Karpas-422 (cell line): ENCODE data around the gene CHIT1. TPM values are rescaled to one million over a fixed set of nuclear protein-coding genes. Genes with fewer than 3 reads are reported as not detected.

Source experiments
- DNase-seq: peaks from one replicate; pipeline ENCODE4 v3.0.0-alpha.2; 2015
- H2AFZ ChIP-seq: fragments of 200-600 bp; sonication (generic); 2 replicates; pipeline ENCODE4 v1.6.1; 2014; ENCODE audit warnings: antibody characterized with exemption, low read length, mixed read lengths
- H3K27ac ChIP-seq: fragments of 200-600 bp; sonication (generic); 2 replicates; pipeline ENCODE4 v1.5.1; 2014; ENCODE audit warnings: mild to moderate bottlenecking, low read length, moderate library complexity
- H3K27me3 ChIP-seq: fragments of 200-600 bp; sonication (generic); 2 replicates; pipeline ENCODE4 v1.6.1; 2014; ENCODE audit warnings: low read length, mixed read lengths
- H3K36me3 ChIP-seq: fragments of 200-600 bp; sonication (generic); 2 replicates; pipeline ENCODE4 v1.6.1; 2014; ENCODE audit warnings: low read length, mixed read lengths; ENCODE audit not compliant: insufficient read depth
- H3K4me1 ChIP-seq: fragments of 200-600 bp; sonication (generic); 2 replicates; pipeline ENCODE4 v1.6.1; 2014; ENCODE audit warnings: mild to moderate bottlenecking, low read length, mixed read lengths
- H3K4me2 ChIP-seq: fragments of 200-600 bp; sonication (generic); 2 replicates; pipeline ENCODE4 v1.6.1; 2014; ENCODE audit warnings: low read length, low read depth, mild to moderate bottlenecking; ENCODE audit not compliant: poor library complexity, severe bottlenecking
- H3K4me3 ChIP-seq: fragments of 200-600 bp; sonication (generic); 2 replicates; pipeline ENCODE4 v1.5.1; 2014; ENCODE audit warnings: mild to moderate bottlenecking, antibody characterized with exemption, low read length, mixed read lengths
- H3K79me2 ChIP-seq: fragments of 200-600 bp; sonication (generic); 2 replicates; pipeline ENCODE4 v1.6.1; 2014; ENCODE audit warnings: mild to moderate bottlenecking, low read length, mixed read lengths
- H3K9ac ChIP-seq: fragments of 200-600 bp; sonication (generic); 2 replicates; pipeline ENCODE4 v1.6.0; 2014; ENCODE audit warnings: low read length
- H3K9me2 ChIP-seq: fragments of 200-600 bp; sonication (generic), shearing (Covaris generic); replicated peaks from 2 replicates; pipeline ENCODE4 v1.6.0; 2014; ENCODE audit warnings: mild to moderate bottlenecking, low read length, moderate library complexity; ENCODE audit not compliant: insufficient read depth
- H3K9me3 ChIP-seq: fragments of 300-700, 200-600 bp; sonication (generic); 2 replicates; pipeline ENCODE4 v1.6.1; 2014; ENCODE audit warnings: low read length, mixed read lengths
- H4K20me1 ChIP-seq: fragments of 200-600 bp; sonication (generic); 2 replicates; pipeline ENCODE4 v1.6.1; 2014; ENCODE audit warnings: mild to moderate bottlenecking, antibody characterized with exemption, low read length, low read depth; ENCODE audit not compliant: insufficient read depth
- total RNA-seq: library from RNA; depleted of rRNA; stranded (reverse); fragments of >200 nt; shearing (Covaris generic); gene quantifications from 2 replicates; pipeline ENCODE4 v1.2.3, GENCODE V29; 2014; ENCODE audit warnings: low replicate concordance; rRNA removed

The CHIT1 gene
- 0.89 and 15.2 TPM in 2 replicates for total RNA-seq

GRCh38 chr1:203229471-203230135 lies at the start of gene CHIT1:
Gene CHIT1, minus strand, starts transcription at chr1:203229673. Its CDS starts 37 bp downstream, at chr1:203229636.
- H3K9me3 ChIP-seq = peaks cover 4% of the 10 kb centered on the region; the same call in 1 of the 2 replicates
- H3K27ac ChIP-seq = no peak within 1 kb of the TSS
- no peaks in the 10 kb centered on the region for H3K36me3 ChIP-seq
- H3K27me3 ChIP-seq = no peaks in the 10 kb centered on the region; the same call in 1 of the 2 replicates
- H3K9me2 ChIP-seq = no peaks in the 10 kb centered on the region
- DNase-seq = no peak
- H2AFZ ChIP-seq = no peak within 1 kb of the TSS
- H3K4me2 ChIP-seq = no peak within 1 kb of the TSS
- H4K20me1 ChIP-seq = no peaks in the 10 kb centered on the region
- H3K4me1 ChIP-seq = no peaks in the 10 kb centered on the region
- H3K4me3 ChIP-seq = no peak within 1 kb of the TSS
- H3K79me2 ChIP-seq = no peaks in the 10 kb centered on the region
- H3K9ac ChIP-seq = no peak within 1 kb of the TSS

DNA sequence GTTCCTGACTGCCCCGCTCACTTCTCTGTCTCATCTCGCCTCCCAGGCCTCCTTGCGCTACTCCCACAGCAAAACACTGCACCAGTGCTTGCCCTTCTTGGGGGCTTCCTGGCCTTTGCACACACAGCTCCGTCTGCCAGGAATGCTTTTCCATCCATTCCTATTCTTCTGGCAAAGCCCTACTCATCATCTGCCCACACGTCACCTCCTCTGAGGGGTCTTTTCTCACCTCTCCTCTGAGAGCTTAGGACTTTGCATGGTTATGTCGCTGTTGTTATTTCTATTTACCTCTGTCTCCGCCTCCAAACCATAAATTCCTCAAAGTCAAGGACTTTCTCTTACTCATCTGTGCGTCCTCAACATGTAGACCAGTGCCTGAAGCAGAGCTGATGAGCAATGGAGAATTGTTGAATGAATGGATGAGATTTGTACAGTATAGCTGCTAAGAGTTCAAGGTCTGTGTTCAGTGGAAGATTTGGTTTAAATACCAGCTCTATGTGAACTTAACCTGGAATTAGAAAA lies 49.5 kb upstream of the CHIT1 start:
- no peak for DNase-seq
- peaks cover 73% of the 10 kb centered on the region for H3K4me1 ChIP-seq
- H3K4me3 ChIP-seq = no peak overlapping the region
- H3K27me3 ChIP-seq = no peaks in the 10 kb centered on the region
- H3K9ac ChIP-seq = peak overlapping the region; percentile 53; the same call in 1 of the 2 replicates
- no peak overlapping the region for H3K27ac ChIP-seq
- H3K79me2 ChIP-seq = no peaks in the 10 kb centered on the region
- peak overlapping the region; percentile 51 for H3K4me2 ChIP-seq
- no peaks in the 10 kb centered on the region for H3K9me3 ChIP-seq
- H2AFZ ChIP-seq = no peak overlapping the region
- no peaks in the 10 kb centered on the region for H3K36me3 ChIP-seq
- no peaks in the 10 kb centered on the region for H3K9me2 ChIP-seq
- no peaks in the 10 kb centered on the region for H4K20me1 ChIP-seq

GRCh38 chr1:203278082-203278884 lies 48.8 kb upstream of the CHIT1 start:
- DNase-seq = peak; percentile 69
- Histone ChIP-seq H3K9ac (peak overlapping the region; percentile 53), H3K9me2 (no peaks in the 10 kb centered on the region), H3K4me2 (peak overlapping the region; percentile 51), H3K4me3 (peak overlapping the region; percentile 3; the same call in 1 of the 2 replicates), H4K20me1 (no peaks in the 10 kb centered on the region), H3K79me2 (no peaks in the 10 kb centered on the region), H3K27ac (peak overlapping the region; percentile 15; the same call in 1 of the 2 replicates), H2AFZ (peak overlapping the region; percentile 67; the same call in 1 of the 2 replicates), H3K27me3 (no peaks in the 10 kb centered on the region), H3K9me3 (no peaks in the 10 kb centered on the region), H3K4me1 (peaks cover 73% of the 10 kb centered on the region), H3K36me3 (no peaks in the 10 kb centered on the region)

DNA sequence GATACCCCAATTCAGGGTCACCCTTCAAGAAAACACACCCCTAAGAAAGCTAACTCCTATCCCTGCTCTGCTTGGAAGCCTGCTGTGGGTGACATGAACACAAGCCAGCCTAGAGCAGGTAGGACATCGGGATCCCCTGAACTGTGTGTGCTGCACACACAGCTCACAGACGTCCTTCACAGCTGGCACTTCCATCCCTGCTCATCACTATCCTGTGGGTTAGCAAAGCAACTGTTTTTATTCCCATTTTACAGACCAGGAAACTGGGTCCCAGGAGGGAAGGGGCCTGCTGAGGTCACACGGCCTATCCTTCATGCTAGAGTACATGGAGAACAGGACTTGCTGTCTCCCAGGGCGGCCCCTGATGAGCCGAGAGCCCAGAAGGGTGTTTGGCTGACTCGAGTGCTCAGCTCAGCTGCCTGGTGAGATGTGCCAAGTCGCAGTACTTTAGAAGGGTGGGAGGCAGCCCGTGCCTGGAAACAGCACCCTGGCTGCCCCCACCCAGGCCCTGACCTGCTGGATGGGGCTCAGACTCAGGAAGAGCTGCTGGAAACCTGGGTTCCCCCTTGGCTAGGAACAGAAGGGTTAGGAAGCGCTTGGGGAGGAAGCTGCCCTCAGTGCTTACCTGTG lies 47.6 kb upstream of the CHIT1 start:
- H3K27ac ChIP-seq = no peak overlapping the region
- peak overlapping the region; percentile 65; the same call in 1 of the 2 replicates for H2AFZ ChIP-seq
- H3K4me1 ChIP-seq = peaks cover 73% of the 10 kb centered on the region
- no peaks in the 10 kb centered on the region for H3K9me2 ChIP-seq
- H4K20me1 ChIP-seq = no peaks in the 10 kb centered on the region
- no peaks in the 10 kb centered on the region for H3K36me3 ChIP-seq
- no peak overlapping the region for H3K4me3 ChIP-seq
- H3K27me3 ChIP-seq = no peaks in the 10 kb centered on the region
- H3K79me2 ChIP-seq = no peaks in the 10 kb centered on the region
- DNase-seq = peak; percentile 40
- no peaks in the 10 kb centered on the region for H3K9me3 ChIP-seq
- H3K9ac ChIP-seq = peak overlapping the region; percentile 44
- peak overlapping the region; percentile 20 for H3K4me2 ChIP-seq

- Histone ChIP-seq H3K4me3 (no peak overlapping the region), H3K4me1 (peaks cover 73% of the 10 kb centered on the region), H3K9me2 (no peaks in the 10 kb centered on the region), H3K27me3 (no peaks in the 10 kb centered on the region), H3K9me3 (no peaks in the 10 kb centered on the region), H3K9ac (peak overlapping the region; percentile 44; the same call in 1 of the 2 replicates), H3K4me2 (no peak overlapping the region), H3K36me3 (no peaks in the 10 kb centered on the region), H2AFZ (no peak overlapping the region), H4K20me1 (no peaks in the 10 kb centered on the region), H3K79me2 (no peaks in the 10 kb centered on the region), H3K27ac (no peak overlapping the region)
- DNase-seq = peak; percentile 32
Observed at GRCh38 chr1:203276408-203276807, 46.9 kb upstream of the CHIT1 start.

- Histone ChIP-seq H4K20me1 (no peaks in the 10 kb centered on the region), H3K4me1 (peaks cover 73% of the 10 kb centered on the region), H3K9me3 (no peaks in the 10 kb centered on the region), H3K36me3 (no peaks in the 10 kb centered on the region), H2AFZ (no peak overlapping the region), H3K27me3 (no peaks in the 10 kb centered on the region), H3K27ac (no peak overlapping the region), H3K79me2 (no peaks in the 10 kb centered on the region), H3K4me2 (no peak overlapping the region), H3K4me3 (no peak overlapping the region), H3K9ac (no peak overlapping the region), H3K9me2 (no peaks in the 10 kb centered on the region)
- DNase-seq = no peak
Observed at GRCh38 chr1:203275656-203276272, 46.3 kb upstream of the CHIT1 start.

DNA sequence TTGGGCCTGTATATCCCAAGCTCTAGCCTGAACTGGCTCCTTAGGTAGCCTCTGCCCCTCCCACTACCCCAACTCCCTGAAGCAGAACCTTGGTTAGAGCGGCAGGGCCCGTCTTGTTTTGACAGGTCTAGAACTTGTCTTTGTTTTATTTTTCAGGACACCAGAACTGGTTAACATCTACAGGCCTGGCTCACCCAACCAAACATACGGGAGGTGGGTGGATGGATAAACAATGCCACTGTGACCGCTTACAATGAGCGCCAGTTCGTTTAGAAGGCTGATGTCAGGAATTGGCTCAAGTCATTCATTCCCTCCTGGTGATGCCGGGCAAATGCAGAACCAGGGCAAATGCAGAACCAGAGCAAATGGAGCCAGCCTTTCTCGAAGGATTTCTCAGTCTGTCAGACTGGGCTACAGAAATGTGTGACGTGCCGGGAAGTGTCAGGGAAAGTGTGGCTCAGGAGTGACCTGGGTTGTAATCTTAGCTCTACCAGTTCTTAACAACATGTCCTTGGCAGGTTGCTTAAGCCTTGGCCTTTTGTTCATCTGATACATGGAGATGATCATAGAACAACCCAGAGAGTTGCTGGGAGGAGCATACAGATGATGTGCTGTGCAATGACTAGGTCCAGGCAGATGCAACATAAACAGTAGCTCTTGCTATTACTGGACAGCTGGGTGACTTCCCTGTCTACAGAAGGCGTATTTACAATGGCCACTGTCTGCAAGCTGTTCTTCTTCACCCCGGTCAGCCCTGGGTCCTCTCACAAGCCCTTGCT lies 45.3 kb upstream of the CHIT1 start:
- DNase-seq = no peak
- Histone ChIP-seq H3K27ac (peak overlapping the region; percentile 95; the same call in 1 of the 2 replicates), H3K4me2 (peak overlapping the region; percentile 92), H3K36me3 (no peaks in the 10 kb centered on the region), H4K20me1 (no peaks in the 10 kb centered on the region), H3K79me2 (no peaks in the 10 kb centered on the region), H2AFZ (no peak overlapping the region), H3K9ac (peak overlapping the region; percentile 90), H3K9me2 (no peaks in the 10 kb centered on the region), H3K27me3 (no peaks in the 10 kb centered on the region), H3K9me3 (no peaks in the 10 kb centered on the region), H3K4me1 (peaks cover 77% of the 10 kb centered on the region), H3K4me3 (peak overlapping the region; percentile 69)
